ENCODE results near the gene CRHR2. TPM values are rescaled to one million over a fixed set of nuclear protein-coding genes. Genes with fewer than 3 reads are reported as not detected.

The CRHR2 gene
- 0.60 TPM for total RNA-seq

DNA sequence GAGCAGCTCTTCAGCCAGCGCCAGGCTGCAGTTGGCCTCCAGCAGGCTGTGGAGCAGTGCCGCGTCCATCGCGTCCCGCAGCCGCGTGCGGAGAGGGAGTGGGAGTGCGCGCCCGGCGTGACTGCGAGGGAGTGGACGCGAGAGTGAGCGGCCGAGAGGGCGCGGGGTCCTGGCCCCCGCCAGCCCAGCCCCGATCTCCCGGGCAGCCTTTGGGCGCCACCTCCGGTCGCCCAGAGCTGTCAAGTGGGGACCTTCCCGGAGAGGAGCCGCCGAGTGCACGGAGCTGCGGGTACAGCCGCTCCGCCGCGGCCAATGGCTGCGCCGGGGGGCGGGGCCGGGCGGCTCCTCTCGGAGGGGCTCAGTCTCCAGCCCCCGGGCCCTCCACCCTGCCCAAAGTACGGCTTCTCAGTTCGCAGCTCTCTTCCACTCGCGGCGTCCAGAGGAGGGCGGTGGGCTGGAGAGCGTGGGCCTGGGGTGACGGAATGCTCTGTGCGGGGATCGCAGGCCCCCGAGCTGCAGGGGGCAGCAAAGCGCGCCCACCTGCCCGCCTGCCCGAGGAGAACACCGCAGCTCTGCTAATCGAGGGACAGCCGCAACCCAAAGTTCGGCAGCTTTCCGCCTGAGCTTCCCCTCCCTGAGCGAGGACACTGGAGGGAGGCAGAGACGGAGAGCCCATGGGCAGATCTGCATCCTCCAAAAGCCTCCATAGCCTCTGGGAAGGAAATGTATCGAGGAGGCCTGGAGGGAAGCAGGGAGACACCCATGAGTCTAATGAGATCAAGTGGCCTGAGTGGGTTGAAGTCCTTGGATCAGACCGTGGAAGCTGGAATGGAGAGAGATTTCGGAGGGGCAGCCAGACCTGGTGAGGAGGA, at the start of gene CRHR2:
Gene CRHR2, minus strand, starts transcription at position 245 of the 872 bp plus-strand sequence. Its CDS starts 176 bp downstream, at position 69.

Other genes with a start within 250 kb of the CRHR2 start
- gene NOD1, start 203.7 kb downstream of the CRHR2 start, total RNA-seq: 10.6 TPM
- gene GGCT, start 177.6 kb downstream of the CRHR2 start, total RNA-seq: 21.2 TPM
- 74.7 TPM for gene GARS1, start 87.6 kb downstream of the CRHR2 start, total RNA-seq
- 3.2 TPM for gene INMT, start 69.7 kb upstream of the CRHR2 start, total RNA-seq
- gene MINDY4, start 89.0 kb upstream of the CRHR2 start, total RNA-seq: 10.2 TPM
- 75.8 TPM for gene AQP1, start 229.4 kb upstream of the CRHR2 start, total RNA-seq

All from camera-type eye (tissue), 1 donor.